ENCODE results near the gene SP6. TPM values are rescaled to one million over a fixed set of nuclear protein-coding genes. Genes with fewer than 3 reads are reported as not detected.

SP6 gene
- total and polyA plus RNA-seq, 4 donors = 0.25 to 0.81 (median 0.78) TPM; not detected in 1

GRCh38 chr17:47882695-47883588 lies 32.0 kb upstream of the SP6 start:
- H3K9me3 ChIP-seq (ENCODE audit: control insufficient read depth, low read length) = no peaks in the 10 kb centered on the region
- 75 to 89% methylated on average over 8 to 9 of the region's 9 CpGs for WGBS, 2 donors
- intact Hi-C loops (cut with DNase I) = no loop called here
- no peak for ATAC-seq (ENCODE audit: low FRiP score)
- no peaks in the 10 kb centered on the region for H3K27me3 ChIP-seq (ENCODE audit: control insufficient read depth in 1 of 2, insufficient read depth in 2 of 2, low read length in 1 of 2)
- no peak overlapping the region for H3K4me3 ChIP-seq (ENCODE audit: low read length in 2 of 2)
- no peaks in the 10 kb centered on the region for H3K36me3 ChIP-seq (ENCODE audit: control insufficient read depth in 1 of 2, insufficient read depth in 2 of 2, low read length in 1 of 2)
- H3K27ac ChIP-seq (ENCODE audit: low read depth in 1 of 2, low read length in 2 of 2) = no peak overlapping the region
- peak in 1 of 2 donors; percentile 43 for DNase-seq
- H3K4me1 ChIP-seq (ENCODE audit: control insufficient read depth in 1 of 2, insufficient read depth in 2 of 2, low read length in 2 of 2) = no peaks in the 10 kb centered on the region

GRCh38 chr17:47882247-47882646 lies 31.3 kb upstream of the SP6 start:
- no peaks in the 10 kb centered on the region for H3K9me3 ChIP-seq (ENCODE audit: control insufficient read depth, low read length)
- intact Hi-C loops (cut with DNase I) = no loop called here
- no peaks in the 10 kb centered on the region for H3K27me3 ChIP-seq (ENCODE audit: control insufficient read depth in 1 of 2, insufficient read depth in 2 of 2, low read length in 1 of 2)
- ATAC-seq (ENCODE audit: low FRiP score) (no peak), DNase-seq (peak; percentile 63 to 76)
- WGBS, 2 donors = 26 to 29% methylated on average over 7 of the region's 7 CpGs
- H3K4me1 ChIP-seq (ENCODE audit: control insufficient read depth in 1 of 2, insufficient read depth in 2 of 2, low read length in 2 of 2) = no peaks in the 10 kb centered on the region
- no peaks in the 10 kb centered on the region for H3K36me3 ChIP-seq (ENCODE audit: control insufficient read depth in 1 of 2, insufficient read depth in 2 of 2, low read length in 1 of 2)
- H3K4me3 ChIP-seq (ENCODE audit: low read length in 2 of 2) = no peak overlapping the region
- H3K27ac ChIP-seq (ENCODE audit: low read depth in 1 of 2, low read length in 2 of 2) = no peak overlapping the region

GRCh38 chr17:47879776-47880454 lies 29.0 kb upstream of the SP6 start:
- no peaks in the 10 kb centered on the region for H3K27me3 ChIP-seq (ENCODE audit: control insufficient read depth in 1 of 2, insufficient read depth in 2 of 2, low read length in 1 of 2)
- 81 to 83% methylated on average over 8 of the region's 8 CpGs for WGBS, 2 donors
- H3K4me1 ChIP-seq (ENCODE audit: control insufficient read depth in 1 of 2, insufficient read depth in 2 of 2, low read length in 2 of 2) = no peaks in the 10 kb centered on the region
- no peak for ATAC-seq (ENCODE audit: low FRiP score)
- no peaks in the 10 kb centered on the region for H3K36me3 ChIP-seq (ENCODE audit: control insufficient read depth in 1 of 2, insufficient read depth in 2 of 2, low read length in 1 of 2)
- no peaks in the 10 kb centered on the region for H3K9me3 ChIP-seq (ENCODE audit: control insufficient read depth, low read length)
- DNase-seq = peak in 1 of 2 donors; percentile 49
- no peak overlapping the region for H3K4me3 ChIP-seq (ENCODE audit: low read length in 2 of 2)
- no peak overlapping the region for H3K27ac ChIP-seq (ENCODE audit: low read depth in 1 of 2, low read length in 2 of 2)
- intact Hi-C loops (cut with DNase I) = no loop called here

- DNase-seq (peak in 1 of 2 donors; percentile 30), ATAC-seq (ENCODE audit: low FRiP score) (no peak)
- intact Hi-C loops (cut with DNase I) = no loop called here
- 41 to 59% methylated on average over 2 of the region's 2 CpGs for WGBS, 2 donors
- no peaks in the 10 kb centered on the region for H3K9me3 ChIP-seq (ENCODE audit: control insufficient read depth, low read length)
- H3K4me1 ChIP-seq (ENCODE audit: control insufficient read depth in 1 of 2, insufficient read depth in 2 of 2, low read length in 2 of 2) = no peaks in the 10 kb centered on the region
- no peaks in the 10 kb centered on the region for H3K27me3 ChIP-seq (ENCODE audit: control insufficient read depth in 1 of 2, insufficient read depth in 2 of 2, low read length in 1 of 2)
- H3K4me3 ChIP-seq (ENCODE audit: low read length in 2 of 2) = no peak overlapping the region
- no peaks in the 10 kb centered on the region for H3K36me3 ChIP-seq (ENCODE audit: control insufficient read depth in 1 of 2, insufficient read depth in 2 of 2, low read length in 1 of 2)
- no peak overlapping the region for H3K27ac ChIP-seq (ENCODE audit: low read depth in 1 of 2, low read length in 2 of 2)
Observed at GRCh38 chr17:47879028-47879585, 28.1 kb upstream of the SP6 start.

GRCh38 chr17:47878203-47879027 lies 27.5 kb upstream of the SP6 start:
- Histone ChIP-seq H3K27ac (ENCODE audit: low read depth in 1 of 2, low read length in 2 of 2) (no peak overlapping the region), H3K4me3 (ENCODE audit: low read length in 2 of 2) (no peak overlapping the region), H3K27me3 (ENCODE audit: control insufficient read depth in 1 of 2, insufficient read depth in 2 of 2, low read length in 1 of 2) (no peaks in the 10 kb centered on the region), H3K9me3 (ENCODE audit: control insufficient read depth, low read length) (no peaks in the 10 kb centered on the region), H3K36me3 (ENCODE audit: control insufficient read depth in 1 of 2, insufficient read depth in 2 of 2, low read length in 1 of 2) (no peaks in the 10 kb centered on the region), H3K4me1 (ENCODE audit: control insufficient read depth in 1 of 2, insufficient read depth in 2 of 2, low read length in 2 of 2) (no peaks in the 10 kb centered on the region)
- WGBS, 2 donors = 39 to 40% methylated on average over 10 of the region's 10 CpGs
- intact Hi-C loops (cut with DNase I) = no loop called here
- ATAC-seq (ENCODE audit: low FRiP score) = no peak
- DNase-seq = peak in 1 of 2 donors; percentile 39

- DNase-seq (peak in 1 of 2 donors; percentile 33), ATAC-seq (ENCODE audit: low FRiP score) (no peak)
- no peaks in the 10 kb centered on the region for H3K36me3 ChIP-seq (ENCODE audit: control insufficient read depth in 1 of 2, insufficient read depth in 2 of 2, low read length in 1 of 2)
- no peak overlapping the region for H3K27ac ChIP-seq (ENCODE audit: low read depth in 1 of 2, low read length in 2 of 2)
- no peaks in the 10 kb centered on the region for H3K27me3 ChIP-seq (ENCODE audit: control insufficient read depth in 1 of 2, insufficient read depth in 2 of 2, low read length in 1 of 2)
- no peaks in the 10 kb centered on the region for H3K4me1 ChIP-seq (ENCODE audit: control insufficient read depth in 1 of 2, insufficient read depth in 2 of 2, low read length in 2 of 2)
- no peaks in the 10 kb centered on the region for H3K9me3 ChIP-seq (ENCODE audit: control insufficient read depth, low read length)
- H3K4me3 ChIP-seq (ENCODE audit: low read length in 2 of 2) = no peak overlapping the region
- 45 to 48% methylated on average over 8 to 9 of the region's 9 CpGs for WGBS, 2 donors
- intact Hi-C loops (cut with DNase I) = no loop called here
Observed at GRCh38 chr17:47877368-47878034, 26.5 kb upstream of the SP6 start.

GRCh38 chr17:47875011-47875985 lies 24.3 kb upstream of the SP6 start:
- no peak overlapping the region for H3K27ac ChIP-seq (ENCODE audit: low read depth in 1 of 2, low read length in 2 of 2)
- no peaks in the 10 kb centered on the region for H3K27me3 ChIP-seq (ENCODE audit: control insufficient read depth in 1 of 2, insufficient read depth in 2 of 2, low read length in 1 of 2)
- no peaks in the 10 kb centered on the region for H3K36me3 ChIP-seq (ENCODE audit: control insufficient read depth in 1 of 2, insufficient read depth in 2 of 2, low read length in 1 of 2)
- WGBS, 2 donors = 48 to 53% methylated on average over 11 of the region's 11 CpGs
- intact Hi-C loops (cut with DNase I) = no loop called here
- no peak overlapping the region for H3K4me3 ChIP-seq (ENCODE audit: low read length in 2 of 2)
- no peaks in the 10 kb centered on the region for H3K9me3 ChIP-seq (ENCODE audit: control insufficient read depth, low read length)
- ATAC-seq (ENCODE audit: low FRiP score) (no peak), DNase-seq (peak in 1 of 2 donors; percentile 70)
- no peaks in the 10 kb centered on the region for H3K4me1 ChIP-seq (ENCODE audit: control insufficient read depth in 1 of 2, insufficient read depth in 2 of 2, low read length in 2 of 2)
